ENCODE data around the gene SPAG9.

SPAG9 gene

GRCh38 chr17:50934161-50934560 is 186.5 kb downstream of the SPAG9 start:
- no peak for DNase-seq

DNA sequence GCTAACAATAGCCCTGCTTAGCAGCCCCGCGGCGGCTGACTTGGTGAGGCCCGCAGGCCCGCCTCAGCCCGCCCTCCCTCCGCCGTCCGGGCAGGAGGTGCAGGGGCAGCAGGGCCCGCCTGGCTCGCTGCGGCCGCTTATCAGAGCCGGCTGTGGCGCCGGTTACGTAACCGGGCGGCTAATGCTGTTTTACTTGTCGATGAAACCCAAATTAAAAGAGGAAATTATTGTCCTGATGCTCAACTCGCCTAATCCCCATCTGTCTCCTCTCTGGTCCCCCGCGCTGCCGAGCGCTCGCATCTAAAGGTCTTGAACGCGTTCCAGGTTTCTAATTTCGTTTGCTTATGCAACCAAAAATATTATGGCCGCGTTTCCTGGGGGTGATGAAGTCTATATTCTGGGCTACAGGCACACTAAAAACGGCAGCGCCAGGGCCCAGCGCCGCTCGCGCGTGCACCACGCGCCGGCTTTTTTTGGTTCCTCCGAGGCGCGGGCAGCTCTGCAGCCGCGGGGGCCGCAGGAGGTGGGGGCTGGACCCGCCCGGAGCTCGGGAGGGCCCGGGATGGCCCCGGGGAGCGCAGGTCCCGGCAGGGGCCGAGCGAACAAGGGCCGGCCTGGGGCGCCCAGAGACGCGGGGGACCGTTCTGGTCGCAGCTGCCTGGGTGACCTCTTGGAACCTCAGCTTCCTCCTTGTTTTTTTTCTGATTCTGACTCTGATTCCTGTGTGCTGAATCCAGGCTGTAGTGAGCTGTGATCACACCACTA is 189.3 kb downstream of the SPAG9 start:
- peak; percentile 59 for DNase-seq

DNA sequence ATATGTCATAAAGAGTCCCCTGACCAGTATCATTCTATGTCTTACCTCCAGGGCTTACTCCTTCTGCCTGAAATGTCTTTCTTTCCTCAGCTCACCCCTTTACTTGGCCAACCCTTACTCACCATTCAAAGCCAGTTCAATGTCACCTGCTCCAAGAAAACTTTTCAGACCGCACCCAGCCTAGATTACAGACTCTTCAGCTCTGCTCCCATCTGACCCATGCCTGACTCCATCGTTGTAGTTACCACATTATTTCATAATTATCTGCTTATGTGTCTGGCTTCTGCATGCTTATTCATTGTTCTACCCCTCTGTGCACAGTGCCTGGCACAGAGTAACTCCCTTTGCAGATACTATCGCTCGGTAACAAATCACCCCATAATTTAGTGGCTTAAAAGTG is 192.0 kb downstream of the SPAG9 start:
- DNase-seq = no peak

DNA sequence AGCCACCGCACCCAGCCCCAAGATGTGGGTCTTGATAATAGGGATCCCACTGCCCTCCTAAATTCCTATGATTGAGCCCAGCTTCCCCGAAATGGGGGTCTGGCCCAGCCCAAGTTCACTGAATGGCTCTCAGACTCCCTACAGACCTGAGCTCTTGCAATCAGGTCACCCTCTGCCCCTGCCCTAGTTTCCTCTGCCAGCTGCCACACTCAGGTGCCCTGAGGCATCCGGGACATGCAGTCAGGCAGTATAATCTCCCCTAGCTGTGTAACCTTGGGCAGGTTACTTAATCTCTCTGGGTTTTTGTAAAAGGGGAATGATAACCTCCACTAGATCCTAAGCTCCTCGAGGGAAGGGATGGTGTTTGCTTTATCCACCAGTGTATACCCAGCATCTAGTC is 193.4 kb downstream of the SPAG9 start:
- no peak for DNase-seq

GRCh38 chr17:50926523-50926922 is 194.1 kb downstream of the SPAG9 start:
- DNase-seq = no peak

GRCh38 chr17:50925296-50925891 is 195.3 kb downstream of the SPAG9 start:
- DNase-seq = no peak

GRCh38 chr17:50924800-50925199 is 195.9 kb downstream of the SPAG9 start:
- DNase-seq = no peak

- DNase-seq = no peak
Measured at GRCh38 chr17:50924300-50924699, 196.4 kb downstream of the SPAG9 start.

DNA sequence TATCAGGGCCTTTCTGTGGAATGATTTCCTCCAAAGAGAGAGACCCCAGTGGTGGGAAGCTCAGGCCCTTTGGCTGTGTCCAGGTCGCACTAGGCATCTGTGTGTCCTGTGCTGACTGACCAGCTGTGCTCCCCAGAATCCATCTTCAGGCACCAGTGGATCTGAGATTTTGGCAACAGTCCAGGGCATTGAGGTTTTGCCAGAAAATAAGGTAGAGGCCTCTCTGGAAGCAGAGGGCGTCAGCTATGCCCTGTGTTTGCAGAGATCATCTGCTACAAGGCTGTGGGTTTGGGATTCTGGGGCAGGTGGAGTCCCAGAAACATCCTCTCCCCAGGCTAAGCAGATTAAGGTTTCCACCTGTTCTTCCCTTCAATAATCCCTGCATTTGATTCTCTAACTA is 197.1 kb downstream of the SPAG9 start:
- DNase-seq = no peak

DNA sequence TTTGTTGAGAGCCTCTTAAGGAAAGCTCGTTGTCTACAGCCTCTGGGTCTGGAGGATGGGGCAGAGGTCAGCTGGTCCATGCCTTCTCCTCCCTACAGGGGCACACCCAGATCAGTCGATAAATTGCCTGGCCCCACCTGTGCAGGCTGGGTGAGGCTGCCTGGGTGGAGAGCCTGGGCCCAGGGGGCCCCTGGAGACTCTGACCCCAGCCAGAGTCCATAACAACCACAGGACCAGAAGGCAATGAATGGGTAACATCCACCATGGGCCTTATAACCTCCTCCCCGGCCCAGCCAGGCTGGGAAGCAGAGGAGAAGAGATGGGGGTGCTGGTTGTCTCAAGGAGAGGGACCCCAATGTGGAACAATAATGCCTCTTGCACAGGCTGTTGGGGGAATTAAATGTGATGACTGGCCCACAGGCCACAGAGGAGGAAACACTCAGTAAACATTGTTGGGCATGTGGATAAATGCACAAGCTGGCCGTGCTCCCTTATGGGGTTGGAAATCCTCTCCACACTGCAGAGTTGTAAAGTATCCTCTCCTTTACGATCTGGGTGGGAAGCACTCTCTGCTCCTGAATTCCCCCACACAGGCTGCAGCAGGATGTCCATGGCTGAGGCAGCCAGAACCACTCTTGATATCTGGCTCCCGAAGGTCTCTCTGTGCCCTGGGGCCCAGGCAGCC is 197.8 kb downstream of the SPAG9 start:
- DNase-seq = no peak

DNA sequence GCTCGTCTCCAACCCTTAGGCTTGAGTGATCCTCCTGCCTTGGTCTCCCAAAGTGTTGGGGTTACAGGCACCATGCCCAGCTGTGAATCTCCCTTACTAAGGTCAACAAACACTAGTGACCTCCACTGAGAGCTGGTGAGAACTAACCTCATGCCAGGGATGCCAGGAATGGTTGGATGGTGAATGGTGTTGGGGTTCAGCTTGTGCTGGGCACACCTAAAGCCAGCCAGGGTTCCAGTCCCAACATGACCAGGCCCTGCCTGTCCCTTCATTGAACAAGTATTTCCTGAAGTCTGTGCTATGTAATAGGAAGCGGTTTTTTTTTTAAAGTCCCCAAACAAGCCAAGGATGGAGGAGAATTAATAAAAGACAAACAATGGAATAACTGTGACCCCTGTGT is 198.6 kb downstream of the SPAG9 start:
- no peak for DNase-seq

- no peak for DNase-seq
Measured at GRCh38 chr17:50920891-50921586, 199.6 kb downstream of the SPAG9 start.

DNA sequence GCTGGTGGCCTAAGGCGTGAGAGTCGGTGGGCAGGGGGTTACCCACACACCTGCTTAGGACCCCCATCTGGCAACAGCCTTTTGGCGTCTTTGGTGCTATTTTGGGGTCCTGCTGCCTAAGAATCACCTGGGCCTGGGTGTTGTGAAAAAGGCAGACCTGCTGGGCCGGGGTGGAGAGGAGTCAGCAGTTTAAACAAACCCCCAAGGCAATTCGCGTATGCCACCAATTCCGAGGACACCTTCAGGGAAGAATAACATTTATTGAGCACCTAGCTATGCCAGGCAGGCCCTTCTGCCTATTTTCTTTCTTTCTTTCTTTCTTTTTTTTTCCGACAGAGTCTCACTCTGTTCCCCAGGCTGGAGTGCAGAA is 200.6 kb downstream of the SPAG9 start:
- DNase-seq = no peak

DNA sequence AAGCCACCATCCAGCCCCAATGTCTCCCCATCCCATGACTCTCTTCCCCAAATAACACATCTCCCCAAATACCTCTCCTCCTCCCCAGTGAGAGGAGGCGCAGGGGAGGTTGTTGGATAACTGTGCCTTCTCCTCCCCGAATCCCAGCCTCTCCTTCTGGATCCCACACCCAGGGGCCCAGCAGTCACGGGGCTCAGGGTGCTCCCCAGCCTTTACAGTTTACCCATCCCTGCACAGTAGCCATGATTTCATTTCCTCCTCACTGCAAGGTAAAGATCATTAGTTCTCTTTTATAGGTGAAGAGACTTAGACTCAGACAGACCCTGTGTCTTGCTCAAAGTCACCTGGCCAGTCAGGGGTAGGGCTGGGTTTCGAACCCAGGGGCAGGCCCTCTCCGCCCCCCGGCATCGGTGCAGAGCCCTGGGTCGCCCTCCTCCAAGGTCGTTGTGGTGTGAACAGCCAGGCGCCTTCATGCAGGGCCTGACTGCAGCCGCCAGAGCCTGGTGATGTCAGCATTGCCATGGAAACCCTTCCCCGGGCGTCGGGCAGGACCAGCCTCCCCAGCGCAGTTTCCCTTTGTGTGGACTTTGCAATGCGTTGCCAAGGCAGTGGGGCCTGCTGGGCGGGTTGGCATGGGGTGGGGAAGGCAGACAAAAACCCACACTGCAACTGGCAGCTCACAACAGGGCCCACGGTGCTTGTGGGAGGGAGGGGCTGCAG is 201.2 kb downstream of the SPAG9 start:
- DNase-seq = peak; percentile 80

- no peak for DNase-seq
Measured at GRCh38 chr17:50918933-50919296, 201.8 kb downstream of the SPAG9 start.

- no peak for DNase-seq
Measured at GRCh38 chr17:50918071-50918932, 202.4 kb downstream of the SPAG9 start.

DNA sequence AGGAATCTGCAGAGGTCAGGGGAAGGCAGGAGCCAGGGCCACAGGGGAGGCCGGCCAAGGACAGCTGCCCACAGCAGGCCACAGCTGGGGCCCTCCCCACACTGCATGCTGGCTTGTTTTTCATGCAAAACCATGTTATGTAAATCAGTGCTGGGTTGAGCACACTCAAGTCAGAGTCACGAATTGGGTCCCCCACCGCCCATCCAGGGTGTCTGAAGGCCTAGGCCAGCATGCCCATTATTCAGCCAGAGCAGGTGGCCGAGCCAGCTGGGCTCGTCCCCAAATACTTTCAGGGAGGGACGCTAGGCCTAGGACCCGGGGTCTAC is 203.3 kb downstream of the SPAG9 start:
- no peak for DNase-seq

DNA sequence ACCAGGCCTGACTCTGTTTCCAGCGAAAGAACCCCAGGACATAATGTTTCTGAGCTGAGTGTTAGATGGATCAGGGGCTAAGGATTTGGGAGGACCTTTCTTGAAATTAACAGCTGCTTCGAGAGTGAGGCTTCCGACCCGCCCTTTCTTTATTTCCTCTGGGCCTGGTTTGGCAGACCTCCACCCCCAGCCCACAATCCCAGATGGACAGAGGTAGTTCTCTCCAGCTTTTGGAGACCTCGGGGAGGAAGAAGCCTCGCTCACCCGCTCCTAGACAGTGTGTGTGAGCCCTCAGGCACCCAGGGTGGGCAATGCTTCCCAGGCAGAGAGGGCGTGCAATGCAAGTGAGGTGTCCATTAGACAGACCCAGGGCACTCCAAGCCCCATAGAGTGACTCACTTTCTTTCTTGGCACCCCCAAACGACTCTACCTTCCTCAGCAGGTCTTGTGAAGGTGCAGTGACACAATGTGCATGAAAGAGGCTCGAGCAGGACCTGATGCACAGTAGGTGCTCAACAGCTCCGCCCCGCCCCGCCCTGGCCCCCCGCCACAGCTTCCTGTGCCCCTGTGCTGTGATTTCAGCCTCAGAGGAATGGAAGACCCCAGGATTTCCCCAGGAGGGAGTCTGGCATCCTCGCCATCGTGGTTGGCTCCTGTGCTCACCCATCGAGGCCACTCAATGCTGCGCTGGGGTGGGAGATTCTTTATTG is 203.8 kb downstream of the SPAG9 start:
- no peak for DNase-seq

- DNase-seq = no peak
Measured at GRCh38 chr17:50916026-50916707, 204.5 kb downstream of the SPAG9 start.

GRCh38 chr17:50914505-50915063 is 206.1 kb downstream of the SPAG9 start:
- DNase-seq = no peak

DNA sequence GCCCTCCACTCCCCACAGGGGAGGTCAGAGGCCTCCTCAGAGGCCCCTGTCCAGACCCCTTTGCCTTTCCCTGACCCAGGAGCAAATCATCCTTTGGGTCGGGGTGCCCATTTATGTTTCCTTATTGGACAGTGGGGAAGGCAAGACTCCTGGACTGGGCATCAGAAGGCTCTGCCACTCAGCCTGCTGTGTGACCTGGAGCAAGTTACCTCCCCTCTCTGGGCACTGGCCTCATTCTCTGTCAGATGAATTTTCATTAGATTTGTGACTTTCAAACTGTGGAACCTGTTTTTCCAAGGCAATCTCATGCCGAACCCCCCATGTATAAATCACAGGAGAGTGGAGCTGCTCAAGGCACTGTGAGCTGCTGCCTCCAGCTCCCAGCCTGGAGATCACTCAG is 207.5 kb downstream of the SPAG9 start:
- no peak for DNase-seq

Data from T1000 (cell line).